Fibroblast of lung (primary cell): ENCODE measurements around the gene NTN3. TPM values are rescaled to one million over a fixed set of nuclear protein-coding genes. Genes with fewer than 3 reads are reported as not detected.

Experiments
- DNase-seq, 2 donors: peaks; one replicate each; pipeline versions ENCODE4 v3.0.0 to v3.0.0-alpha.2; 2010; ENCODE audit warnings: low read depth in 2 of 2
- H2AFZ ChIP-seq: 2 replicates; pipeline ENCODE4 v1.5.1; 2012; ENCODE audit warnings: low read length, control low read depth, inconsistent platforms
- H3K27ac ChIP-seq: 2 replicates; pipeline ENCODE4 v1.5.1; 2011; ENCODE audit warnings: low read length, control low read depth; ENCODE audit not compliant: insufficient read depth
- H3K27me3 ChIP-seq: 2 replicates; pipeline ENCODE4 v1.5.1; 2011; ENCODE audit warnings: mild to moderate bottlenecking, low read length; ENCODE audit not compliant: control insufficient read depth, insufficient read depth
- H3K36me3 ChIP-seq: 2 replicates; pipeline ENCODE4 v1.5.1; 2011; ENCODE audit warnings: low read length; ENCODE audit not compliant: control insufficient read depth, insufficient read depth
- H3K4me1 ChIP-seq: 2 replicates; pipeline ENCODE4 v1.5.1; 2011; ENCODE audit warnings: low read length; ENCODE audit not compliant: control insufficient read depth, insufficient read depth; ENCODE audit errors: extremely low read depth
- H3K4me2 ChIP-seq: 2 replicates; pipeline ENCODE4 v1.5.1; 2011; ENCODE audit warnings: low read length, control low read depth; ENCODE audit not compliant: insufficient read depth; ENCODE audit errors: extremely low read depth
- H3K4me3 ChIP-seq, 4 experiments: fragments of 200-600 bp in 1 of 4; sonication (generic) in 1 of 4; replicated peaks in 1 of 4; 2 replicates each; pipeline ENCODE4 v1.5.1; 2011 to 2016; ENCODE audit warnings: low read length in 4 of 4, low read depth in 3 of 4, mild to moderate bottlenecking in 3 of 4, control low read depth in 2 of 4, inconsistent platforms in 1 of 4, mixed read lengths in 1 of 4; ENCODE audit not compliant: insufficient read depth in 1 of 4; ENCODE audit errors: control extremely low read depth in 1 of 4
- H3K79me2 ChIP-seq: 2 replicates; pipeline ENCODE4 v1.5.1; 2012; ENCODE audit warnings: mild to moderate bottlenecking, low read length, inconsistent platforms; ENCODE audit not compliant: control insufficient read depth, insufficient read depth
- H3K9ac ChIP-seq: 2 replicates; pipeline ENCODE4 v1.5.1; 2011; ENCODE audit warnings: mild to moderate bottlenecking, low read length, control low read depth; ENCODE audit not compliant: insufficient read depth
- H3K9me3 ChIP-seq: 2 replicates; pipeline ENCODE4 v1.5.1; 2012; ENCODE audit warnings: low read depth, low read length; ENCODE audit not compliant: control insufficient read depth, insufficient read depth
- H4K20me1 ChIP-seq: 2 replicates; pipeline ENCODE4 v1.5.1; 2011; ENCODE audit warnings: low read length; ENCODE audit not compliant: control insufficient read depth, insufficient read depth; ENCODE audit errors: extremely low read depth
- CTCF ChIP-seq, 2 donors: IDR thresholded peaks in 1 of 2; conservative IDR thresholded peaks in 1 of 2; 1 replicate in 1 of 2; 2 replicates in 1 of 2; pipeline ENCODE4 v1.5.1; 2011 to 2012; ENCODE audit warnings: low read length in 2 of 2, control low read depth in 1 of 2, inconsistent platforms in 1 of 2, low read depth in 1 of 2, mild to moderate bottlenecking in 1 of 2
- EZH2 ChIP-seq: IDR thresholded peaks from 2 replicates; pipeline ENCODE4 v1.5.1; 2012; ENCODE audit warnings: low read length, control low read depth, mild to moderate bottlenecking; ENCODE audit errors: missing control alignments
- polyA plus RNA-seq, 2 donors: library from polyadenylated mRNA; depleted of rRNA in 1 of 2; stranded (reverse) in 1 of 2; unstranded in 1 of 2; fragments of >200 nt; gene quantifications; 2 replicates each; pipeline ENCODE4 v1.2.1, GENCODE V29; 2011 to 2012; ENCODE audit warnings: missing spikeins in 1 of 2
- total RNA-seq: library from RNA; depleted of rRNA; stranded (reverse); fragments of >200 nt; gene quantifications from 2 replicates; pipeline ENCODE4 v1.2.1, GENCODE V29; 2014

Gene NTN3
- total and polyA plus RNA-seq, 2 donors (not counting 1 experiment from before 2014, with no cell fraction given): 0.08 to 2.1 TPM

- H3K27ac ChIP-seq: no peak overlapping the region
- peaks cover under 1% of the 10 kb centered on the region for H3K79me2 ChIP-seq
- H3K27me3 ChIP-seq: no peaks in the 10 kb centered on the region
- no peak overlapping the region for H3K9ac ChIP-seq
- no peak overlapping the region for H2AFZ ChIP-seq
- no peak overlapping the region for H3K4me3 ChIP-seq
- H3K36me3 ChIP-seq: no peaks in the 10 kb centered on the region
- no peak for DNase-seq
- H3K9me3 ChIP-seq: no peaks in the 10 kb centered on the region
- TF ChIP-seq EZH2 (no peak), CTCF (conservative IDR thresholded peaks at IDR 0.05 in 1 of 2, IDR thresholded peaks at IDR 0.05 in 1 of 2; ENCODE audit: low read depth in 1 of 2, low read length in 2 of 2) (no peak)
- no peak overlapping the region for H3K4me2 ChIP-seq
- H3K4me1 ChIP-seq: no peaks in the 10 kb centered on the region
- no peaks in the 10 kb centered on the region for H4K20me1 ChIP-seq
Observed at GRCh38 chr16:2424061-2425007, 46.8 kb upstream of the NTN3 start.

- Histone ChIP-seq H4K20me1 (no peaks in the 10 kb centered on the region), H3K79me2 (peaks cover 8% of the 10 kb centered on the region), H3K9me3 (no peaks in the 10 kb centered on the region), H3K27ac (no peak overlapping the region), H3K36me3 (no peaks in the 10 kb centered on the region), H2AFZ (no peak overlapping the region), H3K4me1 (no peaks in the 10 kb centered on the region), H3K9ac (no peak overlapping the region), H3K27me3 (no peaks in the 10 kb centered on the region), H3K4me2 (no peak overlapping the region), H3K4me3 (no peak overlapping the region)
- DNase-seq: no peak
- TF ChIP-seq CTCF (conservative IDR thresholded peaks at IDR 0.05 in 1 of 2, IDR thresholded peaks at IDR 0.05 in 1 of 2; ENCODE audit: low read depth in 1 of 2, low read length in 2 of 2) (no peak), EZH2 (no peak)
Observed at GRCh38 chr16:2425008-2425518, 46.0 kb upstream of the NTN3 start.

GRCh38 chr16:2425825-2426430 is 45.2 kb upstream of the NTN3 start:
- no peak overlapping the region for H3K4me2 ChIP-seq
- TF ChIP-seq CTCF (conservative IDR thresholded peaks at IDR 0.05 in 1 of 2, IDR thresholded peaks at IDR 0.05 in 1 of 2; ENCODE audit: low read depth in 1 of 2, low read length in 2 of 2) (no peak), EZH2 (no peak)

More at GRCh38 chr16:2425825-2426430, 45.2 kb upstream of the NTN3 start:
- H3K27me3 ChIP-seq: no peaks in the 10 kb centered on the region
- no peak overlapping the region for H3K27ac ChIP-seq
- H4K20me1 ChIP-seq: no peaks in the 10 kb centered on the region
- peaks cover 5% of the 10 kb centered on the region for H3K4me1 ChIP-seq
- H3K4me3 ChIP-seq: no peak overlapping the region
- no peaks in the 10 kb centered on the region for H3K9me3 ChIP-seq
- H3K36me3 ChIP-seq: no peaks in the 10 kb centered on the region
- H3K9ac ChIP-seq: no peak overlapping the region
- no peak overlapping the region for H2AFZ ChIP-seq
- peaks cover 16% of the 10 kb centered on the region for H3K79me2 ChIP-seq
- no peak for DNase-seq
